NCI-H2171 (cell line): ENCODE measurements around the gene MRPL17.

Experiments used
- DNase-seq: peaks from one replicate; lab custom pipeline; 2025; lab: John Stamatoyannopoulos, UW

Gene MRPL17

GRCh38 chr11:6654281-6655019, 28.7 kb downstream of the MRPL17 start:
- DNase-seq: no peak

DNA sequence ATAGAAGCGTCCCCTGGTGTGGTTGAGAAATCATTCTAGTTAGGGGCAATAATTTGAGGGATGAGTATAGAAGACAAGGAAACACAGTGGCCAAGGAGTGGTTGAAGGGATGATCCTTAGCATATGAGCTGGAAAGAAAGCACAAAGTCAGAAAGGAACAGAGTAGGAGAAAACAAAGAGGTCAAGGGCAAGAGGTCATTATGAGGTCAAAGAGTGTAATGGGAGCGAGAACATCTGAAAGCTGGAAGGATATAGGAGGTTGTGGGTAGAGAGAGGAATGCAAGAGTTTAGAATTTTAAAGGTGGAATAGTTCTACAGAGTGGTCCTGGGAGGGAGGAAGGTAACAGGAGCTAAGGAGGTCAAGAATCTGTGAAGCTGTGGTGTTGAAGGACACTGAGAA, 29.5 kb downstream of the MRPL17 start:
- DNase-seq: no peak

DNA sequence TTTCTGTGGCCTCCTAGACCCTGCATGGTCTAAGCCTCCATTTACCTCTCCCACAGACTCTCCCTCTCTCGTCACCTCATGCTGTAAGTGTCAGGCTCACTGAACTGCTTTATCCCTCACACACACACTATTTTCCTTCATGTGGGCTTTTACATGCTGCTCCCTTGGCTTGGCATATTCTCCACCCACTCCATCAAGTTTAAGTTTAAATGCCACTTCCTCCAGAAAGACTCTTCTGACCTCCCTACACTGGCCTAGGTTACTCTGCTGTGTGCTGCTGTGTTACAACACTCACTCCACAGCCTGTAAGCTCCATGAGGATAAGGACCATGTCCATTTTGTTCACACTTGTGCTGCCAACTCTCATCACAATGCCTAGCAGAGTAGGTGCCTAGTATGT, 30.0 kb downstream of the MRPL17 start:
- no peak for DNase-seq

GRCh38 chr11:6652182-6652581, 31.0 kb downstream of the MRPL17 start:
- no peak for DNase-seq

GRCh38 chr11:6650980-6651379, 32.2 kb downstream of the MRPL17 start:
- no peak for DNase-seq

DNA sequence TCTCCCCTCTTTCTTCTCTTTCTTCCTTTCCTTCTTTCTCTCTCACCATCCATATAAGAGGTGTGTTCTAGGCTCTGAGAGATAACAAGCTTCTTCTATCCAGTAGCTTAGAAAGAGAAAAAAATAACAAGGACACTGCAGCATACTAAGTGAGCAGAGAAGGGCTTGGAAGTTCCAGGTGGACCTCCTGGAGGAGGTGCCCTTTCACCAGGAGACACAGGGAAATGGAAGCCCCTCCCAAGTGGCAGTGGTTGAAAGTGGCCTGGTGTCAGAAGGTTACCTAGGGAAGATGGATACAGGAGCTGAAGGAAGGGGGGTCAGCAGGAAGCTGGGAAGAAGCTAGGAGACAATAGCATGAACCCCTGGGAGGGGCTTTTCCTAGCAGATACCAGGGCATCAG, 33.0 kb downstream of the MRPL17 start:
- DNase-seq: no peak

GRCh38 chr11:6648501-6648900, 34.6 kb downstream of the MRPL17 start:
- no peak for DNase-seq

DNA sequence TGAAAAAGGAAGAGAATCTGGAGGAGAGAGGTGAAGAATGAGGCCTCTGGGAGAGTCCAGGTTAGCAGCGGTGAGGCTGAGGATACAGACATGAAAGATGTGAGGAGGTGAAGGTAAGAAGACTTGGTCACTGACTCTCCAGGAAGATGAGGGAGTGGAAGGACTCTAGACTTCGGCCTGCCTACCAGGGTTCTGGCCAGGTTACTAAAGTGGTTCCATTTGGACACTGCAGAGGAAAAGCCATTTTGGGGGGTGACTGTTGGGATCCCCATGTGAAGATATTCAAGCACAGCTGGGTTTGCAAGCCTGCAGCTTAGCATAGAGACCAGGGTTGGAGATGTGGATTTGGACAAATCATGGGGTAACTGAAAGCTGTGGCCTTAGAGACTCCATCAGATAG, 35.3 kb downstream of the MRPL17 start:
- no peak for DNase-seq

- DNase-seq: no peak
Observed at GRCh38 chr11:6646918-6647679, 36.0 kb downstream of the MRPL17 start.

GRCh38 chr11:6646576-6646917, 36.6 kb downstream of the MRPL17 start:
- no peak for DNase-seq

DNA sequence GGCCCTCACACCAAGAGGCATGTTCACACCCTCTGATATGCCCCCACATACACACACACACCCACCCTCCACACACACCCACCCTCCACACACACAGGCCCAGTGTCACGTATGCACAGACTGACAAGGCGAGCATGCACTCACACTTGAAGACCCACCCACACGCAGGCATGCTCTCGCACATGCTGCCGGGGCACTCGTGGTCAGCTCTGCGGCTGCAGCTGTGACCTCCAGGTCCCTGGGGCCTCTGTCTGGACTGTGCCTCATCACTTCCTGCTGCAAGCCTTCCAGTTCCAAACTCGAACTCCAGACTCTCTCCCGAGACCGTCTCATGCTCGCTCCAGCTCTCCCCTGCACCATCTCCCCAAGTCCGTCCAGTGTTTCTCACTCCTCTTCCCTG, 37.1 kb downstream of the MRPL17 start:
- DNase-seq: no peak

GRCh38 chr11:6642957-6643356, 40.2 kb downstream of the MRPL17 start:
- no peak for DNase-seq

- no peak for DNase-seq
Observed at GRCh38 chr11:6640985-6641701, 42.0 kb downstream of the MRPL17 start.

GRCh38 chr11:6640036-6640984, 42.8 kb downstream of the MRPL17 start:
- DNase-seq: no peak

DNA sequence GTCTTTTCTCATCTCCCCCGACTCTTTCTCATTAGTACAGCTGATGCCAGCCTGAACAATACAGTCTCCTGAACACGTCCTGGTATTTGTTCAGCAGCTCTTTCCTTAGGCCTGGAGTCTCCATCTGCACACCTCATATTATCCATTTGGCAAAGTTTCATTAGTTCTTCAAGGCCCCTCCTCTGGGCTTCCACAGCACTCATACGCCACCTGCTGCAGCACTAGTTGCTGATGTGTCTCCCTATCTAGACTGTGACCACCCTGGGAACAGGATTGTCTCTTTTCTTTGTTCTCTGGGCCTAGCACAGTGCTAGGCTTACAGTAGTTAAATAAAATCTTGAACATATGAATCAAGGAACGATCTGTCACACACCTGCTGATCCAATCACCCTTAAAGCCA, 44.7 kb downstream of the MRPL17 start:
- no peak for DNase-seq

DNA sequence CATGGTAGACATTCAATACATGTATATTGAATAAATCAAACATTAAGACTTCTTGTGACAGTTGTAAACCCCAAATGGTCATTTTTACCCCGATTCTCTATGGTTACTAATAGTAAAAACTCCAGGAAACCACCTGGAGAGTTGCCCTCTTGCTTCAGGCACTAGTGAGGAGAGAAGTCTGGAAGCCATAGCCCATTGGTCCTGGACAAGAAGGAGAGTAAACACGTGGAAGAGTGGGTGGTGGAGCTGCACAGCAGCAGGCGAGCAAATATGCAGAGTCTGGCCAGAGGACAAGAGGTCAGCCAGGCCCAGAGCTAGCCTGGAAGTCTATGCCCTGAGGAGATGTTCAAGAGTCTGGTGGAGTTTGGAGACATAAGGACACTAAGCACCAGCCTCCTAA, 45.3 kb downstream of the MRPL17 start:
- DNase-seq: no peak

DNA sequence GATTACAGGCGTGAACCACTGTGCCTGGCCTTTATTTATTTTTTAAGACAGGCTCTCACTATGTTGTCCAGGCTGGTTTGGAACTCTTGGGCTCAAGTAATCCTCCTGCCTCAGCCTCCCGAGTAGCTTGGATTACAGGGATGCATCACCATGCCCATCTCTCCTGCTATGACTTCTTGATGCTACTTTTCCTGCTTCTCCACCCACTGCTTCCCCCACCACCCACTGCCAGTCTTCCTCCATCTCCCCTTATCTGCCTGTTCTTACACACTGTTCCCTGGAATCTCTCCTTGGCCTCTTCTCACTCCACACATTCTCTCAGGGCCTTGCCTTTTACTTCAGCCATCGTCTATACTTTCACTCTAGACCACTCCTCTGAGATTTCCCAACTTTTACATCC, 46.7 kb downstream of the MRPL17 start:
- DNase-seq: no peak

GRCh38 chr11:6635082-6635932, 47.8 kb downstream of the MRPL17 start:
- no peak for DNase-seq

DNA sequence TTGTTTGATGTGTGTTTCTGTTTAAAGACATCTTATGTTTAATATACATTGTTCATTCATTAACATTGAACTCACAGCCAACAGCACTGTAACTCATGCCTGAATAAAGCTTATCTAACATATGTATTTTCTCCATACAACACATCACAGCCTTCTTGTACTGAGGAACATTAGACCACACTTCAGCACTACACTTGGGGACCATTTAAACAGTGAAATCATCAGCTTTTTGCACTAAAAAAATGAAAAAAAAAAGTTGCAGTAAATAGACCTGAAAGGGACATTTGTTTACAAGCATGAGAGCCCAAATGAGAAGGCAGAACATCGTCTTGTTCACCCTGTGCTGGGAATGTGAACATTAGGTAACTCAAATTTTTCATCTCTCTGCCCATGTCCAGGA, 48.6 kb downstream of the MRPL17 start:
- no peak for DNase-seq

GRCh38 chr11:6633422-6634408, 49.4 kb downstream of the MRPL17 start:
- DNase-seq: no peak
